Calu3 (cell line): ENCODE results near the gene FNDC10. TPM values are rescaled to one million over a fixed set of nuclear protein-coding genes. Genes with fewer than 3 reads are reported as not detected.
A peak's percentile ranks its signal among the peaks of the same experiment; 100 is the strongest.

ENCODE experiments used
- BruUV-seq: library from RNA; stranded (reverse); fragments of 400-500 nt; replicated peaks from 2 replicates; lab custom pipeline; 2021; lab: Mats Ljungman, UMichigan
- CTCF ChIA-PET: fragments of 300-600 bp; sonication (Branson Sonifier 250); formaldehyde crosslinking; loops from one replicate; lab custom pipeline; 2022; ENCODE audit warnings: antibody characterized with exemption; lab: Charles Lee
- DNase-seq: peaks from one replicate; pipeline ENCODE4 v3.0.0; 2022
- H3K27ac Mint-ChIP-seq: one replicate; pipeline ENCODE4 v1.8.0; 2022; ENCODE audit warnings: mixed read lengths; ENCODE audit not compliant: unreplicated experiment
- H3K27me3 Mint-ChIP-seq: one replicate; pipeline ENCODE4 v1.8.0; 2022; ENCODE audit warnings: mixed read lengths; ENCODE audit not compliant: unreplicated experiment
- H3K36me3 Mint-ChIP-seq: one replicate; pipeline ENCODE4 v1.8.0; 2022; ENCODE audit warnings: mild to moderate bottlenecking, moderate library complexity, mixed read lengths; ENCODE audit not compliant: insufficient read depth, unreplicated experiment
- H3K4me1 Mint-ChIP-seq: one replicate; pipeline ENCODE4 v1.8.0; 2022; ENCODE audit warnings: mild to moderate bottlenecking, low read depth, mixed read lengths; ENCODE audit not compliant: unreplicated experiment
- H3K4me3 Mint-ChIP-seq: one replicate; pipeline ENCODE4 v1.8.0; 2022; ENCODE audit warnings: mild to moderate bottlenecking, low read depth, moderate library complexity, mixed read lengths; ENCODE audit not compliant: unreplicated experiment
- H3K9me3 Mint-ChIP-seq: one replicate; pipeline ENCODE4 v1.8.0; 2022; ENCODE audit warnings: low read depth, mixed read lengths; ENCODE audit not compliant: unreplicated experiment
- intact Hi-C: fragments of 100-400 bp; cut with micrococcal nuclease; formaldehyde crosslinking; loops from one replicate; pipeline ENCODE4 v1.10.0; 2022; ENCODE audit not compliant: unreplicated experiment
- total RNA-seq: library from RNA; stranded (reverse); gene quantifications from 2 replicates; pipeline ENCODE4 v1.2.3, GENCODE V29; 2022
- TF ChIP-seq, protein P1 (sequence below): fragments of 200-600 bp; IDR thresholded peaks from one replicate; pipeline ENCODE4 v1.8.0; 2022; ENCODE audit warnings: antibody characterized with exemption; ENCODE audit not compliant: unreplicated experiment

The FNDC10 gene
- total RNA-seq, 1 experiment from 2014 or later = 3.5 TPM

DNA sequence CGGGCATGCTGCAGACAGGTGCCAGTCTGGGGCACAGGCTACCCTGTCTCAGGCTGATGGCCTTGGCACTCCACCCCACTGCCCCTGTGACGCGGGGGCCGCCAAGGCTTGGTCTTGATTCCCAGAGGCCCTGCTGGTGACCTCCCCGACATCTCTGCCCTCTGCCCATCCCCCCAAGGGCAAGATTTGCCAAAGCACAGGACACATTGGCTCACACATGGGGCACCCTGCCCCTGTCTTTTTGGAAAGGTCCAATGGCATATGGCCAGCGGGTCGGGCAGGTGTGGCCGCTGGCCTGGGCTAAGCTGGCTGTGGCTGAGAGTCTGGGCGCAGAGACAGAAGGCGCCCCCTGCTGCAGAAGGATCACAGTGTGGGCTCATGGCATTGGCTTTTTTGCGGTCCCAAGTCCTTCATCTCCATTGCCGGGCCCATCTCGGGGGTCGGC is 20.0 kb upstream of the FNDC10 start:
- no peaks in the 10 kb centered on the region for H3K9me3 Mint-ChIP-seq
- no peaks in the 10 kb centered on the region for H3K4me1 Mint-ChIP-seq
- peaks cover 17% of the 10 kb centered on the region for H3K36me3 Mint-ChIP-seq
- DNase-seq = no peak
- CTCF ChIA-PET = no interaction called here
- TF ChIP-seq, protein P1, sequence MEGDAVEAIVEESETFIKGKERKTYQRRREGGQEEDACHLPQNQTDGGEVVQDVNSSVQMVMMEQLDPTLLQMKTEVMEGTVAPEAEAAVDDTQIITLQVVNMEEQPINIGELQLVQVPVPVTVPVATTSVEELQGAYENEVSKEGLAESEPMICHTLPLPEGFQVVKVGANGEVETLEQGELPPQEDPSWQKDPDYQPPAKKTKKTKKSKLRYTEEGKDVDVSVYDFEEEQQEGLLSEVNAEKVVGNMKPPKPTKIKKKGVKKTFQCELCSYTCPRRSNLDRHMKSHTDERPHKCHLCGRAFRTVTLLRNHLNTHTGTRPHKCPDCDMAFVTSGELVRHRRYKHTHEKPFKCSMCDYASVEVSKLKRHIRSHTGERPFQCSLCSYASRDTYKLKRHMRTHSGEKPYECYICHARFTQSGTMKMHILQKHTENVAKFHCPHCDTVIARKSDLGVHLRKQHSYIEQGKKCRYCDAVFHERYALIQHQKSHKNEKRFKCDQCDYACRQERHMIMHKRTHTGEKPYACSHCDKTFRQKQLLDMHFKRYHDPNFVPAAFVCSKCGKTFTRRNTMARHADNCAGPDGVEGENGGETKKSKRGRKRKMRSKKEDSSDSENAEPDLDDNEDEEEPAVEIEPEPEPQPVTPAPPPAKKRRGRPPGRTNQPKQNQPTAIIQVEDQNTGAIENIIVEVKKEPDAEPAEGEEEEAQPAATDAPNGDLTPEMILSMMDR = no peak
- BruUV-seq = no TSS peak
- H3K27ac Mint-ChIP-seq = no peak overlapping the region
- intact Hi-C loops = no loop called here
- H3K27me3 Mint-ChIP-seq = no peaks in the 10 kb centered on the region
- no peak overlapping the region for H3K4me3 Mint-ChIP-seq

DNA sequence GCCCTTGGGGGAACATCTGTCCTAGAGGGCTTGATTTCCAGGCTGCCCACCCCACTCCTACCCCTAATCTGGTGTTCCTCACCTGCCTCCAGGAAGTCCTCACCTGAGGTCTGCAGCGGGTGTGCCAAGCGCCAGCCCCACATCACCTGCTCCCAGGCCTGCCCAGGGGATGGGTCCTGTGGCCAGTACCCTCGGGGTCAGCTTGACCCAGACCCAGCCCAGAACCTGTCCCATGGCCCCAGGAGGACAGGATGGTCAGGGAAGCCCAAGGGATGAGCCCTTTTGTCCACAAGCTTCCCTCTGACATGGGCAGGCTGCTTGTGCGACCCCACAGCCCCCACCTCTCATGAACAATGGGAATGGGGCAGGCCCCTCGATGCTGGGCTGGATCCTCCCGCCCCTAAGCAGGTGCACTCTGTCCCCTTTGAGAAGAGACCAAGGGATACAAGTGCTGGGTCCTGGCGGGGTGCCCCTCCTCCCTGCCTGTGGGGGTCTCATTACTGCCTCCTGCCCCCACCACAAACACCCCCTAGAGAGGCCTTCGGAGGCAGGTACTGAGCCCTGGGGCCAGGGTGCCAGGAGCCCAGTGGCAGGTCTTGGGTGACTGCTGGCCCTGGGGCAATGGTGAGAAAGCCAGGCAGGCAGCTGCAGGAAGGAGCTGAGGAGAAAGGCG is 18.6 kb upstream of the FNDC10 start:
- Mint-ChIP-seq H3K9me3 (no peaks in the 10 kb centered on the region), H3K27ac (no peak overlapping the region), H3K4me1 (peaks cover 13% of the 10 kb centered on the region), H3K36me3 (peaks cover 27% of the 10 kb centered on the region), H3K4me3 (no peak overlapping the region), H3K27me3 (no peaks in the 10 kb centered on the region)
- TF ChIP-seq, protein P1 = no peak
- no peak for DNase-seq
- no TSS peak for BruUV-seq
- intact Hi-C loops = no loop called here
- CTCF ChIA-PET = no interaction called here

DNA sequence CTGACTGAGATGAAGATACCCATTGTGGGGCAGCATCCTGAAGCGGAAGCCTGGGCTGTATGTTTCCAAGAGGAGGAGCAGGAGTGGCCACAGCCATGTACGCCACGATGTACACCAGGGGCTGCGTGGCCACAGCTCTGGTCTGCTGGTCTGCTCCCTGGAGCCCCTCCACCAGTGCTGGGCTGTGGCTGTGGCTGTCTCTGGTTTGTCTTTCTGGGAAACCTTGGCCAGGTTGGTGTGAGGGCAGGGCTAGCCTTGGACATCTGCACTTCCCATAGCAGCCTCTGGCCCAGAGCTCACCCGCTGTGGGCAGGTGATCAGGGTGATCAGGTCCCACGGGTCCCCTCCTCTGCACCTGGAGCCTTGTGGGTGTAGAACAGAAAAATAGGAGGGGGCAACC is 18.0 kb upstream of the FNDC10 start:
- Mint-ChIP-seq H3K27ac (no peak overlapping the region), H3K4me1 (peaks cover 16% of the 10 kb centered on the region), H3K36me3 (peaks cover 27% of the 10 kb centered on the region), H3K4me3 (no peak overlapping the region), H3K9me3 (no peaks in the 10 kb centered on the region), H3K27me3 (no peaks in the 10 kb centered on the region)
- BruUV-seq = no TSS peak
- intact Hi-C loops = no loop called here
- CTCF ChIA-PET = no interaction called here
- DNase-seq = no peak
- TF ChIP-seq, protein P1 = no peak

DNA sequence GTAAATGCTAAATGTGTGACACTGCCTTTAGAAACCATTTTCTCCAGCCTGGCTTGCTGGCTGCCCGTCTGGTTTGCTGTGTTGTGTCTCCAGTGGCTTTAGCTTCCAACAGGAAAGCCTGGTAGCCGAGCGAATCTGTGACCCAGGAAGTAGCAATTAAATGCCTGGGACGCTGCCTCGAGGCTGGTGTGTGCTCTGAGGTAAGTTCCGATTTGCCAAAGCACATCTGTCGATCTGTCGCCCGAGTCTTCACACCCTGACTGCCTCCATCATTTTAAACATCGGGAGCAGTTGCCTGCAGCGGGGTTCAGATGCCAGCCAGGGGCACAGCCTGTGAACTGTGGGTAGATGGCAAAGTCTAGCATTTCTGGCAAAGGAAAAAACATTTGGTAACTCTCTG is 17.6 kb upstream of the FNDC10 start:
- Mint-ChIP-seq H3K9me3 (no peaks in the 10 kb centered on the region), H3K27me3 (no peaks in the 10 kb centered on the region), H3K36me3 (peaks cover 27% of the 10 kb centered on the region), H3K27ac (no peak overlapping the region), H3K4me1 (peaks cover 16% of the 10 kb centered on the region), H3K4me3 (peak overlapping the region; percentile 87)
- TSS peak; percentile 78 for BruUV-seq
- DNase-seq = no peak
- CTCF ChIA-PET = no interaction called here
- intact Hi-C loops = no loop called here
- TF ChIP-seq, protein P1 = no peak
